ENCODE measurements around the gene PSTPIP1. TPM values are rescaled to one million over a fixed set of nuclear protein-coding genes. Genes with fewer than 3 reads are reported as not detected.

PSTPIP1 gene
- total and polyA plus RNA-seq, 9 of the 15 experiments (the other 6 are each of a cell fraction or from before 2014, with no cell fraction given), result not detected

DNA sequence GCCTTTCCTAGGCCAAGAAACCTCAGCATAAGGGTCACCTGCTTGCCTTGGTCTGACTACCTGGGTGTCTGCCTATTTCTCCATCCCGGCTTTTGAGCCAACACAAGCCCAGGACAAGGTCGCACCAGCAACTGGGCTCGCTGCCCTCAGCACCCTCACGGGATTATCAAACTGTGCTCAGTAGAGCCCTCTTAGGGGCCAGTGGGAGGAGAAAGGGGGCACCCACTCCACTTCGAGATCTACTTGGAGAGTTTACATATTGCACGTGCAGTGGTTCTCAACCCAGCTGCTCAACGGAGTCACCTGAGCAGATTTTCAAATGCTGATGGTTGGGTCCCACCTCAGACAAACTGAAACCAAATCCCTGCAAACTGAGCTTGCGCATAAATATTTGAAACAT is 44.9 kb downstream of the PSTPIP1 start:
- H3K9ac ChIP-seq (ENCODE audit: insufficient read depth in 1 of 2, low read depth in 2 of 2, low read length in 2 of 2), result no peak overlapping the region
- H3K9me3 ChIP-seq (replicated peaks; ENCODE audit: control insufficient read depth, insufficient read depth, low read depth, low read length), result no peaks in the 10 kb centered on the region
- no peaks in the 10 kb centered on the region for H3K27me3 ChIP-seq (ENCODE audit: control insufficient read depth in 2 of 2, insufficient read depth in 2 of 2, low read length in 2 of 2)
- TF ChIP-seq ZNF140 (CRISPR knock-in tag; IDR thresholded peaks at IDR 0.05), result no peak
- TF ChIP-seq, protein P1, sequence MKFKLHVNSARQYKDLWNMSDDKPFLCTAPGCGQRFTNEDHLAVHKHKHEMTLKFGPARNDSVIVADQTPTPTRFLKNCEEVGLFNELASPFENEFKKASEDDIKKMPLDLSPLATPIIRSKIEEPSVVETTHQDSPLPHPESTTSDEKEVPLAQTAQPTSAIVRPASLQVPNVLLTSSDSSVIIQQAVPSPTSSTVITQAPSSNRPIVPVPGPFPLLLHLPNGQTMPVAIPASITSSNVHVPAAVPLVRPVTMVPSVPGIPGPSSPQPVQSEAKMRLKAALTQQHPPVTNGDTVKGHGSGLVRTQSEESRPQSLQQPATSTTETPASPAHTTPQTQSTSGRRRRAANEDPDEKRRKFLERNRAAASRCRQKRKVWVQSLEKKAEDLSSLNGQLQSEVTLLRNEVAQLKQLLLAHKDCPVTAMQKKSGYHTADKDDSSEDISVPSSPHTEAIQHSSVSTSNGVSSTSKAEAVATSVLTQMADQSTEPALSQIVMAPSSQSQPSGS (CRISPR knock-in tag; IDR thresholded peaks at IDR 0.05), result no peak
- H2AFZ ChIP-seq (ENCODE audit: low read depth, low read length), result no peak overlapping the region
- H3K79me2 ChIP-seq (ENCODE audit: control insufficient read depth, insufficient read depth, low read length), result no peaks in the 10 kb centered on the region
- intact Hi-C loops (cut with micrococcal nuclease), result no loop called here
- ChIA-PET POLR2A (no interaction called here), CTCF (ENCODE audit: low intra/inter-chr PET ratio) (no interaction called here)
- H3K4me2 ChIP-seq (ENCODE audit: insufficient read depth, low read length), result no peak overlapping the region
- BruUV-seq (replicated peaks), result no TSS peak
- no peak for ATAC-seq
- peaks cover 4% of the 10 kb centered on the region for H3K9me1 ChIP-seq (ENCODE audit: control insufficient read depth, insufficient read depth, low read length)
- no peak overlapping the region for H3K4me3 ChIP-seq
- peaks cover 21% of the 10 kb centered on the region; the same call in 1 of the 3 replicates for H3K36me3 ChIP-seq (ENCODE audit: control insufficient read depth, insufficient read depth, low read length)
- H4K20me1 ChIP-seq (replicated peaks; ENCODE audit: control insufficient read depth, insufficient read depth, low read length), result no peaks in the 10 kb centered on the region
- H3K27ac ChIP-seq (ENCODE audit: extremely low read depth, low read depth, low read length), result no peak overlapping the region
- in situ Hi-C loops (cut with MboI), result no loop called here
- no peak for DNase-seq (ENCODE audit: extremely low read depth in 1 of 4, low spot score in 3 of 4)
- no CpG with 5 or more reads among the region's 8 CpGs for WGBS (ENCODE audit: insufficient coverage, low coverage, missing lambda C conversion rate)
- FAIRE-seq, result no peak
- peaks cover 0 to 4% of the 10 kb centered on the region in 2 experiments; a peak in 1 of 5 replicates for H3K4me1 ChIP-seq (replicated peaks in 1 of 2; ENCODE audit: control insufficient read depth in 2 of 2, insufficient read depth in 2 of 2, low read length in 2 of 2)

DNA sequence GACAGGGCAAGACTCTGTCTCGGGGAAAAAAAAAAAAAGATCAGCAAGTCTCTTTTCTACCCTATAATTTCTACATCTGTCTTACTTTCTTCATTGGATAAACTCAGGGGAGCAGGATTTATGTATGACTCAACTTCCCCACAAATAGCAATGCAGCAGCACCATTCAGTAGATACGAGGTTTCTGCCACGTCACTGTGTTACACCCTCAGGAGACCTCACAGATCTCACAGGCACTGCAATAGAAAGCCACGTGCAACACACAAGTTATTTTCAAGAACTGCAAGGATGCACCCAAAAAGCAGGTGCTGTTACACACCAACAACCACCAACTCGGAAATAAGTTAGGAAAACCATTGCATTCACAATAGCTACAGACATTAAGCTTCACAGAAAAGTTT is 45.7 kb downstream of the PSTPIP1 start:
- FAIRE-seq, result no peak
- TF ChIP-seq NFRKB (IDR thresholded peaks at IDR 0.05; ENCODE audit: low read depth), result no peak
- no peak for TF ChIP-seq FOS (IDR thresholded peaks at IDR 0.05; ENCODE audit: extremely low read depth, insufficient read length)
- no peak for TF ChIP-seq TAF1 (IDR thresholded peaks at IDR 0.05; ENCODE audit: control insufficient read depth, extremely low read depth, insufficient read depth, low read length, severe bottlenecking)
- TF ChIP-seq PYGO2 (tag; IDR thresholded peaks at IDR 0.05), result no peak
- TF ChIP-seq FOXA1 (IDR thresholded peaks at IDR 0.05; ENCODE audit: borderline replicate concordance), result no peak
- no peak for TF ChIP-seq MTA3 (IDR thresholded peaks at IDR 0.05; ENCODE audit: borderline replicate concordance)
- TF ChIP-seq HDGF (IDR thresholded peaks at IDR 0.05), result no peak
- TF ChIP-seq ZFX (CRISPR knock-in tag; IDR thresholded peaks at IDR 0.05), result no peak
- TF ChIP-seq, protein P2, sequence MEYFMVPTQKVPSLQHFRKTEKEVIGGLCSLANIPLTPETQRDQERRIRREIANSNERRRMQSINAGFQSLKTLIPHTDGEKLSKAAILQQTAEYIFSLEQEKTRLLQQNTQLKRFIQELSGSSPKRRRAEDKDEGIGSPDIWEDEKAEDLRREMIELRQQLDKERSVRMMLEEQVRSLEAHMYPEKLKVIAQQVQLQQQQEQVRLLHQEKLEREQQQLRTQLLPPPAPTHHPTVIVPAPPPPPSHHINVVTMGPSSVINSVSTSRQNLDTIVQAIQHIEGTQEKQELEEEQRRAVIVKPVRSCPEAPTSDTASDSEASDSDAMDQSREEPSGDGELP (CRISPR knock-in tag; IDR thresholded peaks at IDR 0.05; ENCODE audit: borderline replicate concordance), result no peak

More for the DNA sequence above, 45.7 kb downstream of the PSTPIP1 start:
- no TSS peak for BruUV-seq (replicated peaks)
- Histone ChIP-seq H3K9ac (ENCODE audit: insufficient read depth in 1 of 2, low read depth in 2 of 2, low read length in 2 of 2) (no peak overlapping the region), H3K9me3 (replicated peaks; ENCODE audit: control insufficient read depth, insufficient read depth, low read depth, low read length) (no peaks in the 10 kb centered on the region), H3K27me3 (ENCODE audit: control insufficient read depth in 2 of 2, insufficient read depth in 2 of 2, low read length in 2 of 2) (no peaks in the 10 kb centered on the region), H4K20me1 (replicated peaks; ENCODE audit: control insufficient read depth, insufficient read depth, low read length) (no peaks in the 10 kb centered on the region), H3K4me1 (replicated peaks in 1 of 2; ENCODE audit: control insufficient read depth in 2 of 2, insufficient read depth in 2 of 2, low read length in 2 of 2) (no peaks in the 10 kb centered on the region), H2AFZ (ENCODE audit: low read depth, low read length) (no peak overlapping the region), H3K4me2 (ENCODE audit: insufficient read depth, low read length) (no peak overlapping the region), H3K79me2 (ENCODE audit: control insufficient read depth, insufficient read depth, low read length) (no peaks in the 10 kb centered on the region), H3K4me3 (no peak overlapping the region), H3K36me3 (ENCODE audit: control insufficient read depth, insufficient read depth, low read length) (peaks cover 27% of the 10 kb centered on the region; the same call in 1 of the 3 replicates), H3K9me1 (ENCODE audit: control insufficient read depth, insufficient read depth, low read length) (no peaks in the 10 kb centered on the region), H3K27ac (ENCODE audit: extremely low read depth, low read depth, low read length) (no peak overlapping the region)
- in situ Hi-C loops (cut with MboI) (no loop called here), intact Hi-C loops (cut with micrococcal nuclease) (no loop called here)
- WGBS (ENCODE audit: insufficient coverage, low coverage, missing lambda C conversion rate), result 65% methylated on average over 4 of the region's 5 CpGs
- ATAC-seq (no peak), DNase-seq (ENCODE audit: extremely low read depth in 1 of 4, low spot score in 3 of 4) (no peak)
- ChIA-PET POLR2A (interaction anchor here (0.8 kb wide), 1 partner anchor 15 kb away, joined by 3 read pairs; no protein-coding TSS in a partner anchor), CTCF (ENCODE audit: low intra/inter-chr PET ratio) (no interaction called here)

Data from K562 (cell line).